Breast epithelium (tissue), 4 donors: ENCODE measurements around the gene UNC13C. TPM values are rescaled to one million over a fixed set of nuclear protein-coding genes. Genes with fewer than 3 reads are reported as not detected.

ENCODE experiments used
- DNase-seq, 2 donors: peaks; one replicate each; pipeline ENCODE4 v3.0.0-alpha.2; 2019; ENCODE audit warnings: low spot score in 2 of 2
- H3K27ac ChIP-seq, 2 donors: fragments of 200-600 bp; sonication (generic) in 1 of 2; one replicate each; pipeline ENCODE4 v1.5.1; 2016 to 2019; ENCODE audit warnings: mild to moderate bottlenecking in 1 of 2
- H3K27me3 ChIP-seq, 2 donors: fragments of 200-600 bp; sonication (generic) in 1 of 2; one replicate each; pipeline versions ENCODE4 v1.5.1 to v1.6.0; 2017 to 2019; ENCODE audit warnings: control low read depth in 1 of 2, mild to moderate bottlenecking in 1 of 2
- H3K36me3 ChIP-seq: fragments of 200-600 bp; one replicate; pipeline ENCODE4 v1.5.1; 2019
- H3K4me1 ChIP-seq, 2 donors: fragments of 200-600 bp; sonication (generic); one replicate each; pipeline ENCODE4 v1.5.1; 2016 to 2019; ENCODE audit warnings: control low read depth in 1 of 2
- H3K4me3 ChIP-seq, 3 donors: fragments of 200-600 bp; sonication (generic); 1 replicate in 2 of 3; 2 replicates in 1 of 3; pipeline ENCODE4 v1.5.1; 2016 to 2019; ENCODE audit warnings: mild to moderate bottlenecking in 3 of 3, moderate library complexity in 2 of 3
- H3K9me3 ChIP-seq, 2 donors: fragments of 200-600 bp; sonication (generic) in 1 of 2; one replicate each; pipeline ENCODE4 v1.5.1; 2016 to 2019; ENCODE audit warnings: control low read depth in 1 of 2
- CTCF ChIP-seq, 3 donors: fragments of 450-650 bp; IDR thresholded peaks; one replicate each; pipeline ENCODE4 v1.5.1; 2016 to 2017; ENCODE audit warnings: antibody characterized with exemption in 3 of 3, mild to moderate bottlenecking in 3 of 3, moderate library complexity in 3 of 3
- POLR2A ChIP-seq: fragments of 450-650 bp; IDR thresholded peaks from one replicate; pipeline ENCODE4 v1.6.1; 2016; ENCODE audit warnings: antibody characterized with exemption, mild to moderate bottlenecking, moderate library complexity
- POLR2AphosphoS5 ChIP-seq, 3 donors: sonication (generic); formaldehyde crosslinking; IDR thresholded peaks; one replicate each; pipeline ENCODE4 v1.6.1; 2017; ENCODE audit warnings: antibody characterized with exemption in 3 of 3
- intact Hi-C: fragments of 100-400 bp; cut with DNase I; formaldehyde crosslinking; loops from one replicate; pipeline ENCODE4 v1.15.1; 2023; ENCODE audit warnings: low total_unique reads
- total RNA-seq, 3 donors: library from RNA; depleted of rRNA; stranded (reverse); fragments of >200 nt; gene quantifications; one replicate each; pipeline ENCODE4 v1.1.0, GENCODE V29; 2016

Gene UNC13C
- total RNA-seq, 3 donors from 2014 or later, result 0.32 to 2.9 (median 0.88) TPM

GRCh38 chr15:53979051-53979788, 979 bp downstream of the UNC13C start:
- H3K27me3 ChIP-seq, result peaks cover 0 to 4% of the 10 kb centered on the region in 2 donors
- H3K9me3 ChIP-seq, result no peaks in the 10 kb centered on the region
- intact Hi-C loops, result no loop called here
- no peak for DNase-seq
- peak overlapping the region in 2 of 3 donors; percentile 40 to 66 for H3K4me3 ChIP-seq
- H3K36me3 ChIP-seq, result no peaks in the 10 kb centered on the region
- TF ChIP-seq CTCF (IDR thresholded peaks at IDR 0.05) (no peak), POLR2A (no peak), POLR2AphosphoS5 (IDR thresholded peaks at IDR 0.05) (no peak)
- H3K27ac ChIP-seq, result no peak overlapping the region
- no peaks in the 10 kb centered on the region for H3K4me1 ChIP-seq

GRCh38 chr15:53980021-53980420, 1.8 kb downstream of the UNC13C start:
- no peaks in the 10 kb centered on the region for H3K36me3 ChIP-seq
- no peak overlapping the region for H3K4me3 ChIP-seq
- no peak overlapping the region for H3K27ac ChIP-seq
- H3K9me3 ChIP-seq, result no peaks in the 10 kb centered on the region
- no peak for DNase-seq
- H3K27me3 ChIP-seq, result peaks cover 0 to 4% of the 10 kb centered on the region in 2 donors
- intact Hi-C loops, result no loop called here
- no peak for TF ChIP-seq POLR2A
- TF ChIP-seq POLR2AphosphoS5 (IDR thresholded peaks at IDR 0.05), result no peak
- no peak for TF ChIP-seq CTCF (IDR thresholded peaks at IDR 0.05)
- no peaks in the 10 kb centered on the region for H3K4me1 ChIP-seq

GRCh38 chr15:53982071-53982680, 3.9 kb downstream of the UNC13C start:
- no peak overlapping the region for H3K4me3 ChIP-seq

GRCh38 chr15:53982876-53983275, 4.6 kb downstream of the UNC13C start:
- no peak overlapping the region for H3K27ac ChIP-seq
- no peak overlapping the region for H3K4me3 ChIP-seq
- H3K4me1 ChIP-seq, result no peaks in the 10 kb centered on the region
- DNase-seq, result no peak
- TF ChIP-seq POLR2A (no peak), CTCF (IDR thresholded peaks at IDR 0.05) (no peak), POLR2AphosphoS5 (IDR thresholded peaks at IDR 0.05) (no peak)
- H3K36me3 ChIP-seq, result no peaks in the 10 kb centered on the region
- no peaks in the 10 kb centered on the region for H3K9me3 ChIP-seq
- peaks cover 0 to 4% of the 10 kb centered on the region in 2 donors for H3K27me3 ChIP-seq
- intact Hi-C loops, result no loop called here

More at GRCh38 chr15:53982071-53982680, 3.9 kb downstream of the UNC13C start:
- H3K36me3 ChIP-seq, result no peaks in the 10 kb centered on the region
- intact Hi-C loops, result no loop called here
- no peak overlapping the region for H3K27ac ChIP-seq
- no peaks in the 10 kb centered on the region for H3K9me3 ChIP-seq
- no peak for DNase-seq
- TF ChIP-seq POLR2AphosphoS5 (IDR thresholded peaks at IDR 0.05) (no peak), CTCF (IDR thresholded peaks at IDR 0.05) (no peak), POLR2A (no peak)
- no peaks in the 10 kb centered on the region for H3K4me1 ChIP-seq
- H3K27me3 ChIP-seq, result peaks cover 0 to 4% of the 10 kb centered on the region in 2 donors

GRCh38 chr15:53984221-53984620, 6.0 kb downstream of the UNC13C start:
- intact Hi-C loops, result no loop called here
- Histone ChIP-seq H3K36me3 (no peaks in the 10 kb centered on the region), H3K27ac (no peak overlapping the region), H3K9me3 (no peaks in the 10 kb centered on the region), H3K4me1 (no peaks in the 10 kb centered on the region), H3K27me3 (peaks cover 0 to 2% of the 10 kb centered on the region in 2 donors), H3K4me3 (no peak overlapping the region)
- TF ChIP-seq POLR2AphosphoS5 (IDR thresholded peaks at IDR 0.05) (no peak), POLR2A (no peak), CTCF (IDR thresholded peaks at IDR 0.05) (no peak)
- DNase-seq, result no peak
